Caco-2 (cell line): ENCODE data around the gene RNF144B. TPM values are rescaled to one million over a fixed set of nuclear protein-coding genes. Genes with fewer than 3 reads are reported as not detected.

Experiments used
- BruUV-seq: library from RNA; stranded (reverse); fragments of 400-500 nt; replicated peaks from 2 replicates; lab custom pipeline; 2021; lab: Mats Ljungman, UMichigan
- CTCF ChIA-PET: fragments of 300-600 bp; sonication (Branson Sonifier 250); formaldehyde crosslinking; loops from one replicate; lab custom pipeline; 2022; ENCODE audit warnings: antibody characterized with exemption; lab: Charles Lee
- POLR2A ChIA-PET: fragments of 300-600 bp; sonication (Branson Sonifier 250); formaldehyde crosslinking; loops from one replicate; lab custom pipeline; 2022; ENCODE audit warnings: antibody characterized with exemption; lab: Charles Lee
- DNase-seq, 2 experiments: peaks; one replicate each; pipeline versions ENCODE4 v3.0.0 to v3.0.0-alpha.2; 2020 to 2022
- H3K27me3 ChIP-seq: replicated peaks from 2 replicates; pipeline ENCODE4 v1.6.0; 2011; ENCODE audit warnings: low read length; ENCODE audit not compliant: control insufficient read depth, insufficient read depth
- H3K36me3 ChIP-seq: 2 replicates; pipeline ENCODE4 v1.5.1; 2011; ENCODE audit warnings: low read length; ENCODE audit not compliant: control insufficient read depth, insufficient read depth
- H3K4me1 ChIP-seq: fragments of 250-450 bp; sonication (Bioruptor Pico); 2 replicates; pipeline ENCODE4 v1.5.1; 2020; ENCODE audit warnings: mild to moderate bottlenecking
- H3K4me3 ChIP-seq: 2 replicates; pipeline ENCODE4 v1.5.1; 2011; ENCODE audit warnings: low read depth, mild to moderate bottlenecking, control low read depth, low read length
- H3K9me3 ChIP-seq: fragments of 250-450 bp; sonication (Bioruptor Pico); 2 replicates; pipeline ENCODE4 v1.5.1; 2020; ENCODE audit warnings: mild to moderate bottlenecking, moderate library complexity
- H3K27ac Mint-ChIP-seq: one replicate; pipeline ENCODE4 v1.8.0; 2022; ENCODE audit warnings: mixed read lengths; ENCODE audit not compliant: unreplicated experiment
- H3K27me3 Mint-ChIP-seq: one replicate; pipeline ENCODE4 v1.8.0; 2022; ENCODE audit warnings: mixed read lengths; ENCODE audit not compliant: insufficient read depth, unreplicated experiment
- H3K36me3 Mint-ChIP-seq: one replicate; pipeline ENCODE4 v1.8.0; 2022; ENCODE audit warnings: mild to moderate bottlenecking, mixed read lengths; ENCODE audit not compliant: insufficient read depth, unreplicated experiment
- H3K4me1 Mint-ChIP-seq: one replicate; pipeline ENCODE4 v1.8.0; 2022; ENCODE audit warnings: low read depth, mixed read lengths; ENCODE audit not compliant: unreplicated experiment
- H3K4me3 Mint-ChIP-seq: one replicate; pipeline ENCODE4 v1.8.0; 2022; ENCODE audit warnings: mild to moderate bottlenecking, moderate library complexity, mixed read lengths; ENCODE audit not compliant: unreplicated experiment
- H3K9me3 Mint-ChIP-seq: one replicate; pipeline ENCODE4 v1.8.0; 2022; ENCODE audit warnings: mixed read lengths; ENCODE audit not compliant: unreplicated experiment
- intact Hi-C: fragments of 100-400 bp; cut with micrococcal nuclease; formaldehyde crosslinking; loops from one replicate; pipeline ENCODE4 v1.10.0; 2022; ENCODE audit not compliant: unreplicated experiment
- total RNA-seq: library from RNA; stranded (reverse); gene quantifications from 2 replicates; pipeline ENCODE4 v1.2.3, GENCODE V29; 2022
- TF ChIP-seq, protein P1 (sequence below), 2 experiments: fragments of 200-600 bp in 1 of 2; IDR thresholded peaks; 1 replicate in 1 of 2; 2 replicates in 1 of 2; pipeline versions ENCODE4 v1.5.1 to v1.8.0; 2011 to 2022; ENCODE audit warnings: antibody characterized with exemption in 1 of 2, control low read depth in 1 of 2, inconsistent platforms in 1 of 2, low read depth in 1 of 2, low read length in 1 of 2, mild to moderate bottlenecking in 1 of 2, moderate library complexity in 1 of 2; ENCODE audit not compliant: insufficient read depth in 1 of 2, severe bottlenecking in 1 of 2, unreplicated experiment in 1 of 2

The RNF144B gene
- total RNA-seq, 1 experiment from 2014 or later = 0.39 TPM

DNA sequence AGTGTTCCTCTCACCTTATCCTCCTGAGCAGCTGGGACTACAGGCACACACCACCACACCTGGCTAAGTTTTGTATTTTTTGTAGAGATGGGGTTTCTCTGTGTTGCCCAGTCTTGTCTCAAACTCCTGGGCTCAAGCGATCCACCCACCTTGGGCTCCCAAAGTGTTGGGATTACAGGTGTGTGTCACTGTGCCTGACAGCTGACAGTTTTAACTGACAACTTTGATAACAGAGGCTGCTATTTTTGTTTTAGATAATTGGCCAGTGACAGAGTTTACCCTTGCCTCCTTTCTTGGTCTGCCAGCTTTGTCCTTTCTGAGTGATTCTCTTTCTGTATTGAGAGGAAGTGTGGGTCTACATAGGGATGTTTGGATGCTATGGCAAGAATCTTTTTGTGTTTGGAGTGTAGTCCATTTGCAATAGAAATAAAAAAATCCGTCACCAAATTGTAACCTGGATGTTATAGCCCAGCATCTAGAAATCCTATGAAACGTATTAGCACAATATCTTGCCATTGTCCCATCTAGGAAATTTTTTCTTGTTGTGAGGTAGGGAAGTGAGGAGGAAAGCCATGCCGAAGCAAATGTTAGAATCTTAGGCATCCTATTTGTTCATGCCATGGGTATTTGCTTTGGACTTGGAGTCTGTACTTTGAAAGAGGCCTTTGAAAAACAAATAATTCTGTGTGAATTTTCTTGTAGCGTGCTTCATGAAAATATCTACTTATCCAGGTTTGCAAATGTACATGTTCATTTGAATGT is 80.8 kb downstream of the RNF144B start:
- no TSS peak for BruUV-seq
- Mint-ChIP-seq H3K27me3 (no peaks in the 10 kb centered on the region), H3K27ac (no peak overlapping the region), H3K4me3 (no peak overlapping the region), H3K36me3 (peaks cover 5% of the 10 kb centered on the region), H3K4me1 (no peaks in the 10 kb centered on the region), H3K9me3 (no peaks in the 10 kb centered on the region)
- no peak for DNase-seq
- Histone ChIP-seq H3K27me3 (no peaks in the 10 kb centered on the region), H3K36me3 (no peaks in the 10 kb centered on the region), H3K4me3 (no peak overlapping the region), H3K4me1 (peaks cover 8% of the 10 kb centered on the region), H3K9me3 (no peaks in the 10 kb centered on the region)
- intact Hi-C loops = no loop called here
- TF ChIP-seq, protein P1, sequence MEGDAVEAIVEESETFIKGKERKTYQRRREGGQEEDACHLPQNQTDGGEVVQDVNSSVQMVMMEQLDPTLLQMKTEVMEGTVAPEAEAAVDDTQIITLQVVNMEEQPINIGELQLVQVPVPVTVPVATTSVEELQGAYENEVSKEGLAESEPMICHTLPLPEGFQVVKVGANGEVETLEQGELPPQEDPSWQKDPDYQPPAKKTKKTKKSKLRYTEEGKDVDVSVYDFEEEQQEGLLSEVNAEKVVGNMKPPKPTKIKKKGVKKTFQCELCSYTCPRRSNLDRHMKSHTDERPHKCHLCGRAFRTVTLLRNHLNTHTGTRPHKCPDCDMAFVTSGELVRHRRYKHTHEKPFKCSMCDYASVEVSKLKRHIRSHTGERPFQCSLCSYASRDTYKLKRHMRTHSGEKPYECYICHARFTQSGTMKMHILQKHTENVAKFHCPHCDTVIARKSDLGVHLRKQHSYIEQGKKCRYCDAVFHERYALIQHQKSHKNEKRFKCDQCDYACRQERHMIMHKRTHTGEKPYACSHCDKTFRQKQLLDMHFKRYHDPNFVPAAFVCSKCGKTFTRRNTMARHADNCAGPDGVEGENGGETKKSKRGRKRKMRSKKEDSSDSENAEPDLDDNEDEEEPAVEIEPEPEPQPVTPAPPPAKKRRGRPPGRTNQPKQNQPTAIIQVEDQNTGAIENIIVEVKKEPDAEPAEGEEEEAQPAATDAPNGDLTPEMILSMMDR (IDR thresholded peaks at IDR 0.05; ENCODE audit: insufficient read depth in 1 of 2, low read depth in 1 of 2, low read length in 1 of 2, severe bottlenecking in 1 of 2, unreplicated experiment in 1 of 2) = no peak
- ChIA-PET POLR2A (no interaction called here), CTCF (no interaction called here)

DNA sequence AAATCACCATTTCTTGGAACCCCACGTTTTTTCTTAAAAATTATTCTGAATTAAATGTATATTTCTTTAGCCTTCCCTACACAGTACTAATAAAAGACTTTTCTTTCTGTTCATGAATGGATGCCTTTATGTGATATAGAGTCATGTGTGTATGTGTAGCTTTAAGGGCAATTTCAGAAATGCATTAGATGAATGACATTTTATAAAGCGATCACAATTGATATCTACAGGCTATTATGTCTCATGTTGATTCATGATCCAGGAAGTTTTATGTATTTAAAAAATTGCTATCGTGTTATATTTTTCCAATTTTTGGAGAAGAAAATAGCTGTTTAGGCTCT is 81.3 kb downstream of the RNF144B start:
- Histone ChIP-seq H3K27me3 (no peaks in the 10 kb centered on the region), H3K4me3 (no peak overlapping the region), H3K4me1 (peaks cover 8% of the 10 kb centered on the region), H3K9me3 (no peaks in the 10 kb centered on the region), H3K36me3 (no peaks in the 10 kb centered on the region)
- POLR2A ChIA-PET = no interaction called here
- Mint-ChIP-seq H3K27me3 (no peaks in the 10 kb centered on the region), H3K27ac (no peak overlapping the region), H3K36me3 (peaks cover 5% of the 10 kb centered on the region), H3K4me1 (no peaks in the 10 kb centered on the region), H3K4me3 (no peak overlapping the region), H3K9me3 (no peaks in the 10 kb centered on the region)
- no TSS peak for BruUV-seq
- intact Hi-C loops = no loop called here
- TF ChIP-seq, protein P1 (IDR thresholded peaks at IDR 0.05; ENCODE audit: insufficient read depth in 1 of 2, low read depth in 1 of 2, low read length in 1 of 2, severe bottlenecking in 1 of 2, unreplicated experiment in 1 of 2) = no peak
- no peak for DNase-seq
- CTCF ChIA-PET = no interaction called here

DNA sequence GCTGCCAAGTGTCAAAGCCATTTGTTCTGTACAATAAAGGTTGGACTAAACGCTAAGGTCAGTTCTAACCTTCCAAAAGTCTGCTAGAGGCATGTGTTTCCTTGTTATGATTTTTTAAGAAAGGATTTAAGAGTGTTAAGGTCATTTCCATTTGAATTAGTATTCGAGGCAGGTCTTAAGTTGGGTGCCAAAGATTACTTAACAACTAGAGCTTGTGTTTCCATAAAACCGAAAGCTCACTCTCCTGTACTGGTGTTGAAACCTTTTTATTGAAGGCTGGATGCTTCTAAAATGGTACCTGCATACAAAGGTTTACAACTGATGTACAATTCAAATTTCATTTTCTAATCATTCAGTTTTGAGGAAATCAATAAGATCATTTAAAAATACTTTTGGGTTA is 82.4 kb downstream of the RNF144B start:
- TF ChIP-seq, protein P1 (IDR thresholded peaks at IDR 0.05; ENCODE audit: insufficient read depth in 1 of 2, low read depth in 1 of 2, low read length in 1 of 2, severe bottlenecking in 1 of 2, unreplicated experiment in 1 of 2) = no peak
- no peaks in the 10 kb centered on the region for H3K27me3 Mint-ChIP-seq
- no peaks in the 10 kb centered on the region for H3K4me1 Mint-ChIP-seq
- H3K4me3 Mint-ChIP-seq = no peak overlapping the region
- no peak overlapping the region for H3K27ac Mint-ChIP-seq
- BruUV-seq = no TSS peak
- H3K36me3 Mint-ChIP-seq = peaks cover 5% of the 10 kb centered on the region
- H3K4me1 ChIP-seq = peaks cover 8% of the 10 kb centered on the region
- H3K9me3 ChIP-seq = no peaks in the 10 kb centered on the region
- H3K4me3 ChIP-seq = no peak overlapping the region
- no peak for DNase-seq
- intact Hi-C loops = no loop called here
- H3K9me3 Mint-ChIP-seq = no peaks in the 10 kb centered on the region
- POLR2A ChIA-PET = no interaction called here
- no peaks in the 10 kb centered on the region for H3K27me3 ChIP-seq
- no peaks in the 10 kb centered on the region for H3K36me3 ChIP-seq
- CTCF ChIA-PET = no interaction called here
